DMS153 treated with DMSO at 0.1 percent for 48 hours (cell line): Measurements from ENCODE around the gene GDF9.
A peak's percentile ranks its signal among the peaks of the same experiment; 100 is the strongest.

Experiments
- DNase-seq: peaks from one replicate; lab custom pipeline; 2025; ENCODE audit not compliant: unreplicated experiment; lab: John Stamatoyannopoulos, UW

Gene GDF9, protein sequence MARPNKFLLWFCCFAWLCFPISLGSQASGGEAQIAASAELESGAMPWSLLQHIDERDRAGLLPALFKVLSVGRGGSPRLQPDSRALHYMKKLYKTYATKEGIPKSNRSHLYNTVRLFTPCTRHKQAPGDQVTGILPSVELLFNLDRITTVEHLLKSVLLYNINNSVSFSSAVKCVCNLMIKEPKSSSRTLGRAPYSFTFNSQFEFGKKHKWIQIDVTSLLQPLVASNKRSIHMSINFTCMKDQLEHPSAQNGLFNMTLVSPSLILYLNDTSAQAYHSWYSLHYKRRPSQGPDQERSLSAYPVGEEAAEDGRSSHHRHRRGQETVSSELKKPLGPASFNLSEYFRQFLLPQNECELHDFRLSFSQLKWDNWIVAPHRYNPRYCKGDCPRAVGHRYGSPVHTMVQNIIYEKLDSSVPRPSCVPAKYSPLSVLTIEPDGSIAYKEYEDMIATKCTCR

DNA sequence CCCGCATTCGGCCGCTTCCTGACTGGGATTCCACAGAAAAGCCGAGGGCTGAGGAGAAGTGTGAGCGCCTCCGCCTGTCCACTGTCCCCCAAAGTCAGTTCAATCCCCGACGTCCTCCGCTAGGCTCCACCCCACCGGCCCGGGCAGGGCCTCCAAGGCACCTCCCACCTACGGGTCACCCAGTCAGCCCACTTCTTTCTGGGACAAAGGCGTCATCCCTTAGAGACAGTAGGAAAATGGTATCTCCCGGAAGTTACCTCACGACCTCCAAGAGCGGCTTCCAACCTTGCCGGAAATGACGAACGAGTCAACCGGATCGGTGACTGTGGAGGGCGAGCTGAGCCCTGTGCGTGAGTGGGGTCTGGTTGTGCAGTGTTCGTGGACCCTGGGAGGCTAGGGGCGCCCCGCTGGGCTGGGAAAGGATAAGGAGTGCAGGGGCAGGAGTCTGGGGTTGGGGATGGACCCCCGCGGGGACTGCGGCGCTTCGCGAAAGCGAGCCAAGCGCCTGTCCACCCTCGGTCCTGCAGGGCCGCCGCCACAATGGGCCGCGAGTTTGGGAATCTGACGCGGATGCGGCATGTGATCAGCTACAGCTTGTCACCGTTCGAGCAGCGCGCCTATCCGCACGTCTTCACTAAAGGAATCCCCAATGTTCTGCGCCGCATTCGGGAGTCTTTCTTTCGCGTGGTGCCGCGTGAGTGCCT, at the start of gene GDF9, which contains the start of gene UQCRQ:
Gene GDF9 (minus strand): TSS at position 128 of the 704 bp plus-strand sequence. CDS start 1,936 bp downstream, outside the sequence.
Gene UQCRQ (plus strand): TSS at position 301 of the 704 bp plus-strand sequence. CDS start 240 bp downstream, at position 541.
- DNase-seq: peak; percentile 75

GRCh38 chr5:132915681-132916080, 49.4 kb upstream of the GDF9 start:
- no peak for DNase-seq

DNA sequence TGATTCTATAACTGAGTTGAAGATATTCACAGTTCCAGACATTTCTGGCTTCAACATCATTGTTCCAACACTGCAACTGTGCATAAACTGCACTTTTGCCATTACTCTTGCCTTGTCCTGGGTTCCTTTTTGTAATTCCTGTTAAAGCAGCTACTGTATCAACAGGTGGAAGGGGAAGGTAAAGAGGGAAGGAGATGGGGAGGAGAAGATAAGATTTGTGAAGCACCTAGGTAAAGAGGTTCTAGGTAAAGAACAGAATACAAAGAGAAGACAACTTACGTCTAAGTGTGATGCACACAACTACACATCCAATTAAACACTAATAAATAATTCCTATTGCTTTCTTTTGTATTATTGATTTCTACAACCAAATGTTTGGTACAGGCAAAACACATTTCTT, 43.4 kb upstream of the GDF9 start:
- no peak for DNase-seq

DNA sequence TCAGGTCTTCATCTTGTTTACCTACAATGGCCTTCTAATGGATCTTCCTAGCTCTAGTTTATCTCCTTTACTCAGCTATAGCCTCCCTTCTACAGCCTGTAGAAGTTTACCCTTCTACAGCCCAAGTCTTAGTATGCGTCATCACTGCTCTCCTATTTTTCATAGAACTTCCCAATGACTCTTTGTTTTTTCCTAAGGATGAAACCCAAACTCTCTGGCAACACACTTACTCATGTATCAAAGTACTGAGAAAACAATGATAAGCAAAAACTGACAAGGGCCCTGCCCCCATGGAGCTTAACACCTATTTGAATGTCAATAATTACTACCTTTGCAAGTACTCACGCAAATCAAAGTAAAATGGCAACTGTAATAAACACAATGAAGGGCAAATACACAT, 40.9 kb upstream of the GDF9 start:
- DNase-seq: no peak

GRCh38 chr5:132905938-132906337, 39.7 kb upstream of the GDF9 start:
- DNase-seq: peak; percentile 47

DNA sequence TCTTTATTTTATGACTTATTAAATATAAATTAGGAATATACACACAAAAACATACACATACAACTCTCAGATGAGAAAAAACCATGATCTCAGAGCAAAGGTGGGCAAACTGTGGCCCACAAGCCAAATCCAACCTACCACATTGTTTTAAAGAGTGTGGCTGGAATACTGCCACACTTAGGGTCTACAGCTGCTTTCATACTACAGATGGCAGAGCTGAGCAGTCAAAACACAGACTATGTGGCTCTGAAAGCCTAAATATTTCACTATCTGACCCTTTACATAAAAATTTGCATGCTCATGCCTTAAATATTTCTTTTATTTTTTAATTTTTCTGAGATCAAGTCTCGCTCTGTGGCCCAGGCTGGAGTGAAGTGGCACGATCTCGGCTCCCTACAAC, 35.5 kb upstream of the GDF9 start:
- DNase-seq: no peak

DNA sequence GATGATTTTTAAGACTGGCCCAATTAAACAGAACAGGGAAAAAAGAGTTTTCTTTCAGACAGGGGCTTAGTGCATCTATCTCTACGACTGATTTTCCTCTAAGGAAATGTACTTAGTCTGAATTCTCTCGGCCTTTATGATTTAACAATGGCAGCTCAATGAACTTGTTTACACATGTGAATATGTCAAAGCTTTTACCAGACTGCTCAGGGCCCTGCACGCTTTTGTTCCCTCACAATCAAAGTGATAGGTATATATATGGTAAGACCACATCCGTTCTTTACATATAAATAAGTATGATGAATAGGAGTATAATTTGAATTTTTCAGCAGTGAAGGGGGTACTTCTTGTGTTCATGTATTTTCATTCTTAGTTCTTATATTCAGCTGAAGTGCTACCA, 34.8 kb upstream of the GDF9 start:
- peak; percentile 1 for DNase-seq

GRCh38 chr5:132898094-132898493, 31.8 kb upstream of the GDF9 start:
- DNase-seq: no peak

- no peak for DNase-seq
Measured at GRCh38 chr5:132896685-132897084, 30.4 kb upstream of the GDF9 start.

DNA sequence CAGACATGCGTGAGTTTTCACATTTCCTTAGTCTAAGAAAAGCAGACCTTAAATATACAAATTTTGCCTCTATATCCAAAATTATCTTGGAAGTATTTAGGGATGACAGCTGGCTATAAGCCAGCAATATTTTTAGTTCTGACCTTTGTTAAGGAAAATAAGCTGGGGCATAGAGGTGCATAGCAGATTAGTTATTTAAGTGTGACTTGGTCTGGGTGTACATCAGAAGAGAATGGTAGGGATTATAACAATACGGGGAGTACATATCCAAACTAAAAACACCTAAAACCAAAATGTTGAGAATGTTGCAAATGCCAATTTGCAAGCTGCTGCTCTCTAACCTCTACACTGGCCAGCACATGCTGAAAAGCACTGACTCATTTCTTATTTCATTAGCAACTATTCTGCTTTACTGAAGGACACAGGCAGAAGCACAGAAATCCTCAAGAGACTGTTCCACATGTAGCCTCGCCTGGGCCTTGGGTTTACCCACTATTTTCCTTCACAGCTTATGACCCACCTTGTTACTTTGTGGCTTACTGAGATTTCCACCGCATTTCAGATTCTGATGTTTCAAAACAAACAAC, 29.5 kb upstream of the GDF9 start:
- no peak for DNase-seq

- DNase-seq: no peak
Measured at GRCh38 chr5:132890817-132891216, 24.5 kb upstream of the GDF9 start.

GRCh38 chr5:132889501-132889900, 23.2 kb upstream of the GDF9 start:
- DNase-seq: no peak

DNA sequence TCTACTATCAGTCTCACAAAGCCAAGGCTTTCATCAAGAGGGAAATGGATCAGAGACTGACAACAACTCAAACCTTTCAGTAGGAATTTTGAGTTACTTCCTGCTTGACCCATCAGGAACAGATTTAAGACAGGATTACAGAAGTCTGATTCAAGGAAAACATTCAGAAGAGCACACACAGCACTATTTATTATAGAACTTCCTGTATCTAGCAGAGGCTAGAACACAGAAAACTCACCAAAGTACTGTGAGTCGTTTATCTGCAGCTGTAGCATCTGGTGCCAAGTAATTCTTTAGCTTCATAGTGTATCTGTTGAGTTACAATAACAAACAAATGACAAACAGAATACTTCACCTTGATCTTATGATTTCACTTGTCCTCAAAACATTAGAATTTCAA, 21.0 kb upstream of the GDF9 start:
- DNase-seq: no peak

GRCh38 chr5:132886064-132886823, 20.0 kb upstream of the GDF9 start:
- no peak for DNase-seq

- DNase-seq: no peak
Measured at GRCh38 chr5:132884548-132884947, 18.3 kb upstream of the GDF9 start.

DNA sequence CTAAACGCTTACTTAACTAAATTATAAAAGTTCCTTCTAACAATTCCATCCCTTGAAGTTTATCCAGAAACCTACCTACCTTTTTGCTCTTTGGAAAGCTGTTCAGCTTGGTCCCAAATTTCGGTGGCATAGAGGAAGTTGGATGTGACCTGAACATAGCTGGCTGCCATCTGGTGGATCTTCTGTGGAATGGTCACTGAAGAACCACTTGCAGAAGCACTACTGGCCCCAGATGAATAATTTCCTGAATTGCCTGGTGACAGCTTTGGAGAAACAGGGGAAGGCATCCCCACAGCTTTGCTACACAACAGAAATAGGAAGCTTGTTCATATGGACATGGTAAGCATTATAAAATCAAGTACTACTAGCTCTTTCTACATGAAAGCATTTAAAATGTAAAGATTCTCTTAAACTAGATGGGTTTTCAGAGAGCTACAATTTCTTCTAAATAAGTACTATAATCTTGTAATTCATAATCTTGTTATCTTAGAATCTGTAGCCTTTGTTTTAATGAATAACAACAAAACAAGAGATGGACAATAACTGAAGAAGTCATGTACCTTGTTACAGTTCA, 17.1 kb upstream of the GDF9 start:
- no peak for DNase-seq

GRCh38 chr5:132877938-132878337, 11.7 kb upstream of the GDF9 start:
- DNase-seq: no peak

DNA sequence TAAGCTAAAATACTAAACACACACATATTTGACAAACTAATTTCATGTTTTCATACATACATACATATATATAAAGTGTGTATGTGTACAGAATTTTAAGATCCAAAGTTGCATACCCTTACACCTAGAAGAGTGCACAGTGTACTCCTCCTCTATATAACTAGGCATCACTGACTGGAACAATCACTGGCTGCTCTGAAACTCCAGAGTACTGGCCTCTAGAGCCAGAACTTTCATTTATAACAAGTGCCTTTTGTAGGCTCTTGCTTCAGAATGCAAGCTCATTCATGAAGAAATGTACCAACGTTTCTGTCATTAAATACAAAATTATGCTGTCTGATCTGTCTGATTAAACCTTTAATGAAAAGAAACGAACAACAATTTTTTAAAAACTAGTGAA, 11.2 kb upstream of the GDF9 start:
- no peak for DNase-seq

DNA sequence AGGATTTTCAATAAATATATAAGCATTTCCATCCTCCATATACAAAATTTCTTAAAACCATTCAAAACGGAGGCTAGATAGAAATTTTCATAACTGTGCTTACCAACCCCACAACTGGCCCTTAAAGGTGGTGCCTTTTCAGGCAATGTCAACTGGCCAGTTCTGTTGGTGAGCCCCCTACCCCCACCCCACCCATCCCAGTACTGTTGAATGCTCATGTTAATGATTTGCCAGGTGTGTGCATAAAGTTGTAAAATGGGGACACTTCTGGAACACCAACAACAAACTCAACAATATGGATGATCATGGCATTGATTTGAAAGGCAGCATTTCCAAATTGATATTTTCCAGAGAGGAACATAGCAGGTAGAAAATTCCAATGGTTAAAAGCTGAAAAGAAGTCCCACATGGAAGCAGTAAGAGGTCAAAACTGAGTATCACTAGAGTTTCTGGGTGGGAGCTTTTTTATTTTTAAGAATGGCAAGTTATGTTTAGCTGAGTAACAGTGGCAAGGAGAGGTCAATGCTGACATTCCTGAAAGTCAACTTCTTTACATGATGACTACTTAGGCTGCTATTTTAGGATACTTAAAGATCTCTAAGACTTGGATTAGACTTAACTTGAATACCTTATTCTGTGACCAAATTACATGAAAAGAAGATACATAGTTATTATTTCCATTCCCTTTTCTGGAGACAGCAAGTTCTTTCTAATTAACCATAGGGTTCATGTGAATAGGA, 9.9 kb upstream of the GDF9 start:
- DNase-seq: no peak

GRCh38 chr5:132873930-132874271, 7.6 kb upstream of the GDF9 start:
- DNase-seq: no peak
